GM08714 (cell line): ENCODE data around the gene MAPK8IP2.
"Not testable (repeated sequence)": the region's sequence is repeated elsewhere in the genome, so short reads cannot be mapped to it uniquely, and the experiment has no call there.

ENCODE experiments used
- H3K4me3 ChIP-seq: fragments of 200-500 bp; sonication (Bioruptor generic); 2 replicates; pipeline ENCODE4 v1.5.1; 2014; ENCODE audit warnings: mild to moderate bottlenecking, low read length, inconsistent platforms
- ZNF274 ChIP-seq: IDR thresholded peaks from 2 replicates; pipeline ENCODE4 v1.6.1; 2012; ENCODE audit warnings: mild to moderate bottlenecking, low read depth, low read length

Gene MAPK8IP2

DNA sequence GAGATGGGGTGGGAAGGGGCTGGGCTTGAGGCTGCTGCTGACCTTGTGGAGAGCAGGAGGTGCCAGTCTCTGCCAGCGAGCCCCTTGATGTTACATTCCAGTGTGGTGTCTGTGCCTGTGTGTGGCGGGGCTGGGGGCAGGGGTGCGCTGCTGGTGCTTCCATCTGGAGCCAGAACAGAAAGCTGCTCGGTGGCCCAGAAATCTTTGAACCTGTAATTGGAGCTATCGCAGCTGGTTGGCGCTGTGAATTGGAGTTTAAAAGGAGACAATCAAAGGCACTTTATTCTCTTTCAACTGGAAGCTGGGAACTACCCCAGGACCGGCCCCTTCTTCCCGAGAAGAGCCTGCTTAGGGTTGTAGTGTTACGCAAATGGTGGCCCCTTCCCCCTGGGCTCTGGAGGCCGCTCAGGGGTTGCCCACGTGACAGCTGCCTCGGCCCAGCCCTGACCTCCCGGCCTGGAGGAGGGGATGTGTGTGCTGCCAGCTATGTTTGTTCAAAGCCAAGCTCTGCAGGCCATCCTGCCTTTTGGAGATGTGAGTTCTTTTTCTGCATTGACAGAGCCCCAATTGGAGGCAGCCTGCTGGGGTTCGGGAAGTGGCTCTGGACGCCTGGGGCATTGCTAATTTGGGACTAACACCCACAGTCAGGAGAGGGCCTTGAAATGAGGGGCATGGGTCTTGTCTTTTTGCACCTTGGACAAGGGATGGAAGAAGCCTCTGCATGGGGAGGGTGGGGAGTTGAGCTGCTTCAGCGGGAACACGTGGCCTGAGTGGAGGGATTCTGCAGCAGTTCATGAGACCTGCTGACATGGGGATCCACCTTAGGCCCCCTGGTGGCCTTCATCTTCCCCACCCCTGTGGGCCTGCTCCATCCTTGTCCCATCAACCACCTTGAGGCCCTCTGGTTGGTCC, 41.4 kb downstream of the MAPK8IP2 start:
- TF ChIP-seq ZNF274 = no peak
- no peak overlapping the region for H3K4me3 ChIP-seq

DNA sequence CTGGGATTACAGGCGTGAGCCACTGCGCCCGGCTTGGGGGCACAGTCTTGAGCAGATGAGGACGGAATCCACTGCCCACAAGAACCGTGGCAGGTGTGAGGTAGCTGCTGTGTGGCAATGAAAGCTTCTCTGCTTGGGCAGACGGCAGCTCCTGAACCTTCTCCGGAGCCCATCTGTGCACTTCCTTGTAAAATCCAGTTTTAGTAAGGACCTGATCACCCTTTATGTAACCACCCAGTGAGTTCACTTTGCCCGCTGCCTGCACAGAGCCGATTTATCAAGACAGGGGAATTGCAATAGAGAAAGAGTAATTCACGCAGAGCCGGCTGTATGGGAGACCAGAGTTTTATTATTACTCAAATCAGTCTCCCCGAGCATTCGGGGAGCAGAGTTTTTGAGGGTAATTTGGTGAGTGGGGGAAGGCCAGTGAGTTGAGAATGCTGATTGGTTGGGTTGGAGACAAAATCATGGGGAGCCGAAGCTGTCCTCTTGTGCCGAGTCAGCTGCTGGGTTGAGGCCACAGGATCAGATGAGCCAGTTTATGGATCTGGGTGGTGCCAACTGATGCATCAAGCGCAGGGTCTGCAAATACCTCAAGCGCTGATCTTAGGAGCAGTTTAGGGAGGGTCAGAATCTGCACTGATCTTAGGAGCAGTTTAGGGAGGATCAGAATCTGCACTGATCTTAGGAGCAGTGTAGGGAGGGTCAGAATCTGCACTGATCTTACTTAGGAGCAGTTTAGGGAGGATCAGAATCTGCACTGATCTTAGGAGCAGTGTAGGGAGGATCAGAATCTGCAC, 42.6 kb downstream of the MAPK8IP2 start:
- not testable (repeated sequence) for H3K4me3 ChIP-seq

DNA sequence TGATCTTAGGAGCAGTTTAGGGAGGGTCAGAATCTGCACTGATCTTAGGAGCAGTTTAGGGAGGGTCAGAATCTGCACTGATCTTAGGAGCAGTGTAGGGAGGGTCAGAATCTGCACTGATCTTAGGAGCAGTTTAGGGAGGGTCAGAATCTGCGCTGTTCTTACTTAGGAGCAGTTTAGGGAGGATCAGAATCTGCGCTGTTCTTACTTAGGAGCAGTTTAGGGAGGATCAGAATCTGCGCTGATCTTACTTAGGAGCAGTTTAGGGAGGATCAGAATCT, 43.2 kb downstream of the MAPK8IP2 start:
- H3K4me3 ChIP-seq = not testable (repeated sequence)

DNA sequence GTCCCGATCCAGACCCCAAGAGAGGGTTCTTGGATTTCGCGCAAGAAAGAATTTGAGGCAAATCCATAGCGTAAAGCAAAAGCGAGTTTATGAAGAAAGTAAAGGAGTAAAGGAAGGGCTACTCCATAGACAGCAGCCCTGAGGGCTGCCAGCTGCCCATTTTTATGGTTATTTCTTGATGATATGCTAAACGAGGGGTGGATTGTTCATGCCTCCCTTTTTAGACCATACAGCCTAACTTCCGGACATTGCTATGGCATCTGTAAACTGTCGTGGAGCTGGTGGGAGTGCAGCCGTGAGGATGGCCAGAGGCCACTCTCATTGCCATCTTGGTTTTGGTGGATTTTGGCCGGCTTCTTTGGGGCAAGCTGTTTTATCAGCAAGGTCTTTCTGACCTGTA, 52.7 kb downstream of the MAPK8IP2 start:
- TF ChIP-seq ZNF274 = no peak
- no peak overlapping the region for H3K4me3 ChIP-seq

DNA sequence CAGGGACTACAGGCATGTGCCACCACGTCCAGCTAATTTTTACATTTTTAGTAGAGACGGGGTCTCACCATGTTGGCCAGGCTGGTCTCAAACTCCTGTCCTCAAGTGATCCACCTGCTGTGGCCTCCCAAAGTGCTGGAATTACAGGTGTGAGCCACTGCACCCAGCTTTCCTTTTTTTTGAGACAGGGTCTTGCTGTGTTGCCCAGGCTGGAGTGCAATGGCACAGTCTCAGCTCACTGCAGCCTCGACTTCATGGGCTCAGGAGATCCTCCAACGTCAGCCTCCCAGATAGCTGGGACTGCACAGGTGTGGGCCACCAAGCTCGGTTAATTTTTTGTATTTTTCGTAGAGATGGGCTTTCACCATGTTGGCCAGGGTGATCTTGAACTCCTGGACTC, 54.1 kb downstream of the MAPK8IP2 start:
- H3K4me3 ChIP-seq = not testable (repeated sequence)

- TF ChIP-seq ZNF274 = no peak
- no peak overlapping the region for H3K4me3 ChIP-seq
These were observed 55.8 kb downstream of the MAPK8IP2 start for GRCh38 chr22:50656122-50657070.

DNA sequence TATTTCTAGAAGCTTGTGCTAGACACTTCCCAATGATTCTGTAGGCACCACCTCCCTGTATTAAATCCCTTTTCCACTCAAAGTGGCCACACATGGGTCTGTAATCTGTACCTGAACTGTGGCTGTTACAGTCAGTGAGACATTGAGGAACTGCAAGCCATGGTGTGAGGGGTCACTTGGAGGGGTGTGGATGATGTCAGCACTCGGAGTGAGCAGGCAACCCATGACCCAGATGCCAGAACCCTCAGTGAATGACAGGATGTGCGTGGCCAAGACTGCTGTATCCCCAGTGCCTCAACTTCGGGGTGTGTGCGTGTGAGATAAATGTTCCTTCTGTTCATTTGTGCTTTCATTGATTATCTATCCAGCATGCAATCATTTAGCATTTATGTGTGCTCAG, 57.3 kb downstream of the MAPK8IP2 start:
- no peak overlapping the region for H3K4me3 ChIP-seq
- TF ChIP-seq ZNF274 = no peak

GRCh38 chr22:50659711-50660110, 59.1 kb downstream of the MAPK8IP2 start:
- not testable (repeated sequence) for H3K4me3 ChIP-seq

GRCh38 chr22:50660306-50660705, 59.7 kb downstream of the MAPK8IP2 start:
- TF ChIP-seq ZNF274 = no peak
- H3K4me3 ChIP-seq = no peak overlapping the region
